ENCODE measurements around the gene TPGS1.

Gene TPGS1

DNA sequence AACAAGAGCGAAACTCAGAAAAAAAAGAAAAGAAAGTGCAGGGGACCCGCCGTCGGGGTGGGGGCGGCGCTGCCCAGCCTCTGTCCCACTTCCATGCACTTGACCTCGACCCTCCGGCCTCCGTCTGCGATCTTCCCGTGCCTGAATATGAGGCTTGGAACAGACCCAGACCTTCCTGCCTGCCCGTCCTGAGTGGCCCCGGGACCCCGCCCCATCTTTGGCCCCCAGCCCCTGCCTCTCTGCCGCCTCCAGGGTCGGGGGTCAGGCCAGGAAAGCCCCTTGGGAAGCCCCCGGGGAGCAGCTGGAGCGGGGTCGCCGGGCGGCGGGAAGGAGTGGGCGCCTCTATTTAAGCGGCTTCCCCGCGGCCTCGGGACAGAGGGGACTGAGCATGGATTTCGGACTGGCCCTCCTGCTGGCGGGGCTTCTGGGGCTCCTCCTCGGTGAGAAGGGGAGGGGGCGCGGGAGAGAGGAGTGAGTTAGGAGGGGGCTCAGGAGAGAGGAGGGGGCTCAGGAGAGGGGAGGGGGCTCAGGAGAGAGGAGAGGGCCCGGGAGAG lies 11.1 kb upstream of the TPGS1 start, which contains the start of gene MADCAM1:
Gene MADCAM1 (plus strand): TSS at position 375 of the 554 bp plus-strand sequence. CDS start 14 bp downstream, at position 389.
- no peak for DNase-seq

DNA sequence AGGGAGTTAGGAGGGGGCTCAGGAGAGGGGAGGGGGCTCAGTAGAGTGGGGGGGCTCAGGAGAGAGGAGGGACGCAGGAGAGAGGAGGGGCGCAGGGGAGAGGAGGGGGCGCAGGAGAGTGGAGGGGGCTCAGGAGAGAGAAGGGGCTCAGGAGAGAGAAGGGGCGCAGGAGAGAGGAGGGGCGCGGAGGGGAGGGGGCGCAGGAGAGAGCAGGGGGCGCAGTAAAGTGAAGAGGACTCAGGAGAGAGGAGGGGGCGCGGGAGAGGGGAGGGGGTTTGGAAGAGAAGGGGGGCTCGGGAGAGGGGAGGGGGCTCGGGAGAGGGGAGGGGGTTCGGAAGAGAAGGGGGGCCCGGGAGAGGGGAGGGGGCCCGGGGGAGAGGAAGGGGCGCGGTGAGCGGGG lies 10.3 kb upstream of the TPGS1 start:
- DNase-seq, result no peak

- DNase-seq, result no peak
Observed at GRCh38 chr19:497491-497868, 9.8 kb upstream of the TPGS1 start.

GRCh38 chr19:497869-498510 lies 9.3 kb upstream of the TPGS1 start:
- no peak for DNase-seq

GRCh38 chr19:498511-498891 lies 8.8 kb upstream of the TPGS1 start:
- DNase-seq, result no peak

DNA sequence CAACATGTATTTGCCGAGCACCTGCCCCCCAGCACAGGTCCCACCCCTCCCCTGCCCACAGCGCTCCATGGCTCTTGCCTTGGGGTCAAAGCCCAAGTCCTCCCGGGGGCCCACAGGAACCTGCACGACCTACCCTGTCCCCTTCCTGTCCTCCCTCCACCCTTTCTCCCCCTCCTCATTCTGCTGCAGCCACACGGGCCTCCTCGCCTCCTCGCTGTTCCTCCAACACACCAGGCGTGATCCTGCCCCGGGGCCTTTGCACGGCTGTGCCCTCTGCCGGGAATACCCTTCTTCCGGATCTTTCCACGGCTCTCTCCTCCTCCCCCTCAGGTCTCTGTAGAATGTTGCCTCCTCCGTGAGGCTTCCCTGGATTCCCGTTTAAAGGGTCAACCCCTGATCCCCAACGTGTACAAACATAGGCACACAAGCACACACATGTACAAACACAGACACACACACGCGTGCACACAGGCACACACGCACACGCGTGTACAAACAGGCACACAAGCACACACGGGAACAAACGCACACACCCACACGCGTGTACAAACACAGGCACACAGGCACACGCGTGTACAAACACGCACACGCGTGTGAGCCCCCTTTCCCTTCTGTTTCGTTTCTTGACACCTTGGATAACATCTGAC lies 8.2 kb upstream of the TPGS1 start:
- no peak for DNase-seq

DNA sequence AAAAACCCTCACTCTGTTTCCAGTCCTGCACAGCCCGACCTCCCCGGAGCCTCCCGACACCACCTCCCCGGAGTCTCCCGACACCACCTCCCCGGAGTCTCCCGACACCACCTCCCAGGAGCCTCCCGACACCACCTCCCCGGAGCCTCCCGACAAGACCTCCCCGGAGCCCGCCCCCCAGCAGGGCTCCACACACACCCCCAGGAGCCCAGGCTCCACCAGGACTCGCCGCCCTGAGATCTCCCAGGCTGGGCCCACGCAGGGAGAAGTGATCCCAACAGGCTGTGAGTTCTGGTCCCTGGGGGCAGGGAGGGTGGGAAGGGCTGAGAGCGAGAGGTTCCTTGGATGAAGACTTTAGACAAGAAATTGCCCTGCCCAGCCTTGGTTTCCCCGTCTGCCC lies 5.7 kb upstream of the TPGS1 start:
- DNase-seq, result no peak

DNA sequence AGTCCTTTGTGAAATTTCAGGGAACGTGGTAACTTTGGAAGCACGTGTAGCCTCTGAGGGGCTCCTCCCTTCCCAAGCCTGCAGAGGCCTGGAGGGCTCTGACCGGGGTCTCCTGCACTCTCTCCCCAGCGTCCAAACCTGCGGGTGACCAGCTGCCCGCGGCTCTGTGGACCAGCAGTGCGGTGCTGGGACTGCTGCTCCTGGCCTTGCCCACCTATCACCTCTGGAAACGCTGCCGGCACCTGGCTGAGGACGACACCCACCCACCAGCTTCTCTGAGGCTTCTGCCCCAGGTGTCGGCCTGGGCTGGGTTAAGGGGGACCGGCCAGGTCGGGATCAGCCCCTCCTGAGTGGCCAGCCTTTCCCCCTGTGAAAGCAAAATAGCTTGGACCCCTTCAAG lies 2.7 kb upstream of the TPGS1 start:
- no peak for DNase-seq

- DNase-seq, result peak; percentile 99
Observed at GRCh38 chr19:506404-507285, 652 bp upstream of the TPGS1 start.

- no peak for DNase-seq
Observed at GRCh38 chr19:508204-509150, 1.2 kb downstream of the TPGS1 start.

- peak; percentile 86 for DNase-seq
Observed at GRCh38 chr19:510606-511100, 3.4 kb downstream of the TPGS1 start.

DNA sequence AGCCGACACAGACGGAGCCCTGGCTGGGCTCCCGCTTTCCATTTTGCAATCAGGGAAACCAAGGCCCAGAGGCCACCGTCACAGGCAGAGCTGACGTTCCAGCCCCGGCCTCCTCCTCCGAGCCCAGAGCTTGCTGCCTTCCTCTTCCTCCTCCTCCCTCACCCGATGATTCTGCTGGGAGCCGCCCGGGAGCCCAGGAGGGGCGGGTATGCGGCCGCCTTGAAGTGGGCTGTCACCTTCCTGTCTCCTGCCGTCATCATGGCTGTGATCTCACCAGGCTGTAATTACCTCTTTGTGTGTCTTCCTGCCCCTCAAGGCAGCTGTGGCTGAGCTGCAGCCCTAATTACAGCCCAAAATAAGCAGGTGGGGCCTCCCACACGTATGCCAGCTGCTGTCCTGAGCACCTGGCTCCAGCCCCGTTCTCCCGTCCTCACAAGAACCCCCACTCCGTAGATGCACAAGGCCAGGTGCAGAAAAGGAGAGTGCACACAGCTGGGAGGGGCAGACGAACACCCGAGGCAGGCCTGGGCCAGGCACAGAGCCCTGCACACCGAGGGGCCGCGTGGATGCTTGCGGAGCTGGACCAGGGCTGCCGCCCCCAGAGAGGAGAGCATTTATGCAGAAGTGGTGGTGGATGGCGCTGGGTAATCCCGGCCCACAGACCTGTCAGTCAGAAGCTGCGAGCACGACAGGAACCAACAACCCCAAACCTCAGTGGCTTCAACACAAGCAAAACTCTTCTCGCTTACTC lies 4.0 kb downstream of the TPGS1 start:
- DNase-seq, result no peak

GRCh38 chr19:512547-513365 lies 5.5 kb downstream of the TPGS1 start:
- no peak for DNase-seq

- no peak for DNase-seq
Observed at GRCh38 chr19:513368-514165, 6.3 kb downstream of the TPGS1 start.

DNA sequence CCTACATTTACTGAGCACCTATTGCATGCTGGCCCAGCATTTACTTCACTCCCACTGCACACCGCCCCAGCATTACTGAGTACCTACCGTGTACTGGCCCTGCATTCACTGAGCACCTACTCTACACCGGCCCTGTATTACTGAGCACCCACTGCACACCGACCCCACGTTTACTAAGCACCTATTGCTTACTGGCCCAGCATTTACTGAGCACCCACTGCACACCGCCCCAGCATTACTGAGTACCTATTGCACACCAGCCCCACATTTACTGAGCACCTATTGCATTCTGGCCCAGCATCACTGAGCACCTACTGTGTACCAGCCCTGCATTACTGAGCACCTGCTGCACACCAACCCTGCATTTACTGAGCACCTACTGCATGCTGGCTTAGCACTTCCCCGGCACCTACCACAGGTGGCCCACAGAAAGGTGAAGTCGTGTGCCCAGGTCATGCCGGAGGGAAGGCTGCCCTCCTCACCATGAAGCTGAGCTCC lies 6.9 kb downstream of the TPGS1 start:
- DNase-seq, result no peak

DNA sequence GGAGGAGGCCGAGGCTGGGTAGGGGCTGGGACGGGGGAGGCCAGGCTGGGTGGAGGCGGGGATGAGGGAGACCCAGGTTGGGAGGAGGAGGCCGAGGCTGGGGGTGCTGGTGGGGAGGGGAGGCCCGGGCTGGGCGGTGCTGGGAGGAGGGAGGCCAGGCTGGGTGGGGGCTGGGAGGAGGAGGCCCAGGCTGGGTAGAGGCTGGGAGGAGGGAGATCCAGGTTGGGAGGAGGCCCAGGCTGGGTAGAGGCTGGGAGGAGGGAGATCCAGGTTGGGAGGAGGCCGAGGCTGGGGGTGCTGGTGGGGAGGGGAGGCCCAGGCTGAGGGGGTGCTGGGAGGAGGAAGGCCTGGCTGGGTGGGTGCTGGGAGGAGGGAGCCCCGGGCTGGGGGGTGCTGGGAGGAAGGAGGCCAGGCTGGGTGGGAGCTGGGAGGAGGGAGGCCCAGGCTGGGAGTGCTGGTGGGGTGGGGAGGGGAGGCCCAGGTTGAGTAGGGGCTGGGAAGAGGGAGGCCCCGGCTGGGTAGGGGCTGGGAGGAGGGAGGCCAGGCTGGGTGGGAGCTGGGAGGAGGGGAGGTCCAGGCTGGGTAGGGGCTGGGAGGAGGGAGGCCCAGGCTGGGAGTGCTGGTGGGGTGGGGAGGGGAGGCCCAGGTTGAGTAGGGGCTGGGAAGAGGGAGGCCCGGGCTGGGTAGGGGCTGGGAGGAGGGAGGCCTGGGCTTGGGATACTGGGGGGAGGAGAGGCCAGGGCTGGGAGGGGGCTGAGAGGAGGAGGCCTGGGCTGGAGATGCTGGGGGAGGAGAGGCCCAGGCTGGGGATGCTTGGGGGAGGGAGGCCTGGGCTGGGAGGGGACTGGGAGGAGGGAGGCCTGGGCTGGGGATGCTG lies 10.7 kb downstream of the TPGS1 start:
- no peak for DNase-seq

- DNase-seq, result peak; percentile 46
Observed at GRCh38 chr19:518598-519231, 11.4 kb downstream of the TPGS1 start.

DNA sequence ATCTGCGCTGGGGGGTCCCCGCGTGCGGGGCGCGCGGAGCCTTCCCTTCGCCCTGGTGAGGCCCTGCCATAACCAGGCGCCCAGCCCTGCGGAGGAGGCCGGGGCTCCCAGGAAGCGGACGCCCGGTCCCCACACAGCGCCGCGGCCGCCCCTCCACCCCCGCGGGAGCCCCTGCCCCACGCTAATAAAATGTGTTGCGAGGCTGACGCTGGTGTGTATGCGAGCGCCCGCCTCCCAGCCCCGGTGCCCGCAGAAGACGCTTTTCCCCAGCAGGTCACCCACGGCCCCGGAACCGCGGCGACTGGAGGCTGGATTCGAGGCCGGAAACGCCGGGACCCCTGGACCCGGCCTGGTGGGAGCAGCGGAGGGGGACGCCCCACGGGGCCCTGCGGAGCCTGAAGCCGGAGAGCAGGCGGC lies 12.2 kb downstream of the TPGS1 start:
- DNase-seq, result no peak

All from NCI-H82 (cell line).